H54 (cell line): ENCODE results near the gene CCDC12.

Experiments
- DNase-seq: peaks from one replicate; pipeline ENCODE4 v3.0.0; 2011; ENCODE audit warnings: low spot score, mixed read lengths; ENCODE audit not compliant: insufficient read length
- FAIRE-seq: peaks from 3 replicates; lab custom pipeline; 2011; peaks lifted over from hg19 to GRCh38; lab: Jason Lieb, UNC
- POLR2A ChIP-seq: IDR thresholded peaks from 2 replicates; pipeline ENCODE4 v1.6.1; 2011; ENCODE audit warnings: low read depth, mild to moderate bottlenecking, low read length

The CCDC12 gene

DNA sequence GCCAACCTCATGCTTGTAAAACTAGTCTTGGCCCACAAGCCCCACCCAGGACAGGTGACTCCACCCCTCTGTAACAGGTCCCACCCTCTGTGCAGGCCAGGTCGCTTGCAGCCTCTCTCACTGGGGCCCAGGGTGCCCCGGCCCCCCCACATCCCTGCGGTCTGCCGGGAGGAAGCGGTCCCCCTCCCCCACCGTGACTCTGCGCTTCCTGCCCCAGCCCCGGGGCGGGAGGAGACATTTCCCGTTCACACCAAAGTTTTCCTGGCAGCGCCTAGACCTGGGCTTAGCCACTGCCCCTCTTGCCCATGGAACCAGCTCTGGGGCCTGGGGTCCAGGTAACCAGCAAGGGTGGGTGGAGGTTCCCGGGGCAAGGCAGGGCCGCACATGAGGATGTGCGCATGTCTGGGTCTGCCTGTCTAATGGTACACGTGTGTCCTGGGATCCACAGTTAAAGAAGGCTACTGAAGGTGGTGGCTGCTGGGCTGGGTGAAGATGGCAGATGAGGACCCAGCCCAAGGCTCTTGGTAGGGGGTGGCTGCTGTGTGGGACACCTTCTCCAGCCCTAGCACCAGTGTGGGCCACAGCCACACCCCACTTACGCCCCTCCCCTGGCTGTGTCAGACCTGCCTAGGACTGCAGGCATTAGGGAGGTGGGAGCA is 11.3 kb upstream of the CCDC12 start:
- TF ChIP-seq POLR2A, result no peak
- DNase-seq (no peak), FAIRE-seq (no peak)

DNA sequence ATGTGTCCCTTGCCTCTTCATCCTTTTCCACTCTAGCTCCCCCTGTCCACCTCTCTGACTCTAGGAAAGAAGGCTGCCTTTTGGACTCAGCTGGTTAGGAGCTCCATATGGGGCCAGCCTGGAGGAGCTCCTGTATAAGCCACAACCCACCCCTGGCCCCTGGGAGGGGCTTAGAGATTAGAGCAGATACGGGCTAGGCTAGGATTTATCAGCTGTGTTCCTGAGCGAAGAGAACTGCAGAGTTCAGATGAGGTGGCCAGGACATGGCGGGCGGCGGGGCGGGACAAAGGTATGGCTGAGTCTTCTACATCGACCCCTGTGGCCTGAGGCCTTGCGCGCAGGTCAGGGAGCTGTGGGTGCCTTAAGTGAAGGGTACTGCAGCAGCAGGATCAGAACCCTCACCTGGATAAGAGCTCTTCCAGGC is 10.8 kb upstream of the CCDC12 start:
- DNase-seq (no peak), FAIRE-seq (no peak)
- no peak for TF ChIP-seq POLR2A

DNA sequence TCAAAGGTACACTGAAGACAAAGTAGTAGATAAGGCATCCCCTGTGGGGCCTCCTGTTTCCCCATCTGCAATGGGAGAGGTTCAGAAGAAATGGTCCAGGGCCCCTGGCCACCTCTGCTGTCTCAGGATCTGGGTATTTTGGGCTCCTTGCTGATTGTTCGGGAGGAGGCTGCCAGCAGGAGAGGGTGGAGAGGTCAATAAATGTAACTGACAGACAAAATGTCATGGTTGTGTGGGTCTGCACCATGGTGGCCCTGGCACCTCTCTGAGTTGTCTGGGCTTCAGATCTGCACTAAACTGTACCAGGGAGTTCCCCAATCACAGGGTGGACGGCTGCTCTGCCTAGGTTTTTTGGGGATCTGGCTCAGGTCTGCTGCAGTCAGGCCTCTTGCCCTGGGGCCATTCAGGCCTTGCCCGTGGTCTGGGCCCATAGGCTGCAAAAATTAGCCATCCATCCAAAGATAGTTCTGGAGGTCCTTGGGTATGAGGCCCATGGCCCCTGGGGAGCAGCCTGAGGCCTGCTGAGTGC is 10.3 kb upstream of the CCDC12 start:
- no peak for DNase-seq
- no peak for TF ChIP-seq POLR2A
- no peak for FAIRE-seq

DNA sequence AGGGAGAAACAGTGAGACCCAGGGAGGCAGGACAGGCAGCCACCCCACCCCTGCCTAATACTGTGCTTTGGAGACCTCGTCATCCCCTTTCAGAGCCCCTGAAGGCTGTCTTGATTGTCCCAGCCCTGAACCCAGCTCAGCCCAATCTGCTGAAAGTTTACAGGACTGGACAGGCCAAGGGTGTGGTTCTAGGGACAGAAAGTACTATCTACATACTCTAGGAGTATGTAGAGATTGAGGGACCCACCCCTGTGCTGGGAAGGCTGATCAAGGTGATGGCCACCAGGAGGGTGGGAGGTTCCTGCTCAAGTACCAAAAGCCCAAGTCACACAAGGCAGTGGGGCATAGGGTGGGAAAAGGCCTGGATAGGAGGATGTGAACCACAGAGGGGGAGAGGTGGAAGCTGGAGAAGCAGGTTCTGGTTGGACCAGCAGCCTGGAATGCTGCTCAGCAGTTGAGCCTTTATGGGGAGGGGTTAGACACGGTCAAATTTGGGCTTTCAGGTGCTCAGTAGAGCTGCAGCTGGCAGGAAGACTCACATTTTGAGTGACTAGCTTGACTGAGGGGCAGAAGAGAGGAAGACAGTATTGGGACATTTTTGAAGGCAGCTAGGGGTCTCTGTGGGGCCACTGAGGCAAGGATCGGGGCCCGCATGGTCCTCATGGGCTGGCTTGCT is 9.6 kb upstream of the CCDC12 start:
- no peak for DNase-seq
- FAIRE-seq, result no peak

DNA sequence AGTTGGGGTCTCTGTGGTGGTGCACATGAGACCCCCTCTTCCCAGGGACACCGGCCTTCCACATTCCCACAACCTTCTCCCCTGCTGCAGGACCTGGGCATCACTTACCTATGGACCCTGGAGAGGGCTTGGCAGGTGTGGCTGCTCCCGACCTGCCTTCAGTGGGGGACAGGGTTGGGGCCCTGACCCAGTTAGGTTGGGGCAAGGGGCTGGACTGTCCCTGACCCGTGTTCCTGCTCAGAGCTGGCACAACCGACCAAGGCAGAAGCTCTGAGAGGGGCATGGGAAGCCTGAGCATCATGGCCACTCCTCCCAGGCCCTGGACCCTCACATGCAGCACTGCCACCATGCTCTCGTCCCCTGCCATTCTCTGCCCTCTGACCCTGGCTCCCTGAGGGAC is 9.0 kb upstream of the CCDC12 start:
- FAIRE-seq (no peak), DNase-seq (no peak)
- no peak for TF ChIP-seq POLR2A

More for the DNA sequence above, 9.6 kb upstream of the CCDC12 start:
- no peak for TF ChIP-seq POLR2A

DNA sequence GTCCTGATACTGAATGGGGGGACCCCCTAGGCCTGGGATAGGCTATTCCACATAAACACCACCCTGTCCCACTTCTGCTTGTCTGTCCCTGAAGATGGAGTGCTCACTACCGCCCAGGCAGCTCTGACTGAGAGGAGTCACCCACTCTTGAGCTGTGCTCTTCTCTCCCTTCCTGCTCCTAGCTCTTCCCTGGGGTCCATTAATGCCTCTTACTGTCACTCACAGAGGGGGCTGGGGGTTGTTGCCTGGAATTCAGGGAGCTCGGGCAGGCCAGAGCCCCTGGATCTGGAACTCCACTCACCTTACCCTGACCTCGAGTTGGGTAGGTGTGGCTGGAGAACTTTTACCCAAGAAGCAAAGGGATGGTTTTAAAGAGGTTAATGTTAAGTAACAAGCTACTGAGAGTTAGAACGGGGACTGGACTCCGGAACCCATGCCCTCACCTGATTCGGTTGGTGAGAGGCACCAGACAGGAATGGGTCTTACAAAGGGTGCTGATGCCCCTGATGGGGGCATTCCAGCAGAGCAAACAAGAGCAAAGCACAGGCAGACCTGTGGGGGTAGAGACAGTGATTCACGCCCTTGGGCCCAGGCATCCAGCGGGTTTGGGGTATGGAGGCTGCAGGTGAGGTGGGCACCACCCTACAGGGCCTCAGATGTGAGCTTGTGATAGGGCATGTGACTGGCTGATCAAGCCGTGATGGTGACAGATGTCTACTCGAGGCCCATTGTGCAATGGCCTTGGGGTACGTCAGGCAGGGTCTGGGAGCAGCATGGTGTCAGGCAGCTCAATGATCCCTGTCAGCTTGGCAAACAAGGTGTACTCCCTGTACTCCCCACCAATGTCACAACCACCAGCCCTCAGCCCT is 8.3 kb upstream of the CCDC12 start:
- DNase-seq (no peak), FAIRE-seq (no peak)
- TF ChIP-seq POLR2A, result no peak

DNA sequence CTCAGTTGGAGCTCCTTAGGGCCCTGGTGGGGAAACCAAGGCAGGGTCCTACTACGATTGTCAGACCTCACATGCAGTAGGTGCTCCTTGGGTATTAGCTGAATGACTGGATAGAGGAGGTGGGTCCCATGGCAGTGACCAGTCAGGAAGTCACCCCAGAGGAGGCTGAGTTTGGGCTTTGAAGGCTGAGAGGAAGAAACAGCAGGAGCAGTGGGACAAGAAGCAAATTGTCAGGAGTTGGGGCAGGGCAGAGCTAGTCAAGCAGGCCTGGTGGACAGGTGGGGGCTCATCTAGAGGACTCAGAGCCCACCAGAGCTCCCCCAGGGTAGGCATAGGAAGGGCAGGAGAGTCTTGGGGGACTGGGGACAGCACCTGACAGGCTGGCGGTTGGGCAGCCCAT is 6.0 kb upstream of the CCDC12 start:
- TF ChIP-seq POLR2A, result no peak
- FAIRE-seq, result no peak
- DNase-seq, result no peak

DNA sequence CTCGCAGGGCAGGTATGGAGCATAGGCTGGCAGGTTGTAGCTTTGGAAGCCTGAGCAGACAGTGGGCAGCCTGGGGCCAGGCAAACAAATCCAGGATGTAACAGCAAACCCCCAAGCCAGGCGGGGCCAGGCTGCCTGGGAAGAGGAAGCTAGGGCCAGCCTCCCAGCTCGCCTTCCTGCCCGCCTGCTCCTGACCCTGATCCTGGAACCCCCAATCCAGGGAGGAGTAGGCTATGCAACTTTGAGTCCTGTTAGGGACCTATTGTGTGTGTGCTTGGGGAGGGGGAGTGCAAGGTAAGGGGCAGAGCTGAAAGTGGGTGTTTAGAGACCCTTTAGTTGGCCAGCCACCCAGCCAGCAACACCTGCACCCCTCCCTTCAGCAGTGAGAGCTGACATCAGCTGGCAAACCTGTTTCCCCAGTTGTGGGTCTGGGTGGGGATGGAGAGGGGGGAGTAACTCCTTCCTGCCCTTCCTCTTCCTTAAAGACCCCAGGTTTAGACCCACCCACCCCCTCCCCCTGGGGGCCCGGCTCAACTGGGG is 5.5 kb upstream of the CCDC12 start:
- no peak for FAIRE-seq
- DNase-seq, result no peak
- TF ChIP-seq POLR2A, result no peak

DNA sequence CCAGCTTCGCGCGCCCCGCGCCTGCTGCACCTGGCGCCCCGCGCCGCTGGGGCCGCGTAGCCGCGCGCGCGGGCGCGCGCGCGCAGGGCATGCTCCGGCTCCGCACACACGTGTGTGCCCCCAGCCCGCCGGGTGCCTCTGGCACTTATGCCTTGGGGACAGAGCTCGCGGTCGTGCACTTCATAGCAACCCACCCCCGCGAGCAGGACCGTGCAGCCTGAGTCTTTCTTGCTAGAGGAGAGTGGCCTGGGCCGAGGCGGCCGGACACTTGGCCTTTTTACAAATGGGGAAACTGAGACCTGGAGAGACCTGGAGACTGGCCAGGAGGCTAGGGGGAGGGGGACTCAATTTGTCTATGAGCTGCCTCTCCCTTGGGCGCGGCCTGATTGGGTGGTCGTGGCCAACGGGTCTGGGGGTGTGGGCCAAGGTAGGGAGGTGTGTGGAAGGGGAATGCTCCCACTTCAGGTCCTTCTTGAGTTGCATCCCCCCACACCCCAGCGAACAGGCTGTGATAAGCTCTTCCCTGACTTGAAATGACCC is 3.5 kb upstream of the CCDC12 start:
- DNase-seq (no peak), FAIRE-seq (no peak)
- TF ChIP-seq POLR2A, result no peak

DNA sequence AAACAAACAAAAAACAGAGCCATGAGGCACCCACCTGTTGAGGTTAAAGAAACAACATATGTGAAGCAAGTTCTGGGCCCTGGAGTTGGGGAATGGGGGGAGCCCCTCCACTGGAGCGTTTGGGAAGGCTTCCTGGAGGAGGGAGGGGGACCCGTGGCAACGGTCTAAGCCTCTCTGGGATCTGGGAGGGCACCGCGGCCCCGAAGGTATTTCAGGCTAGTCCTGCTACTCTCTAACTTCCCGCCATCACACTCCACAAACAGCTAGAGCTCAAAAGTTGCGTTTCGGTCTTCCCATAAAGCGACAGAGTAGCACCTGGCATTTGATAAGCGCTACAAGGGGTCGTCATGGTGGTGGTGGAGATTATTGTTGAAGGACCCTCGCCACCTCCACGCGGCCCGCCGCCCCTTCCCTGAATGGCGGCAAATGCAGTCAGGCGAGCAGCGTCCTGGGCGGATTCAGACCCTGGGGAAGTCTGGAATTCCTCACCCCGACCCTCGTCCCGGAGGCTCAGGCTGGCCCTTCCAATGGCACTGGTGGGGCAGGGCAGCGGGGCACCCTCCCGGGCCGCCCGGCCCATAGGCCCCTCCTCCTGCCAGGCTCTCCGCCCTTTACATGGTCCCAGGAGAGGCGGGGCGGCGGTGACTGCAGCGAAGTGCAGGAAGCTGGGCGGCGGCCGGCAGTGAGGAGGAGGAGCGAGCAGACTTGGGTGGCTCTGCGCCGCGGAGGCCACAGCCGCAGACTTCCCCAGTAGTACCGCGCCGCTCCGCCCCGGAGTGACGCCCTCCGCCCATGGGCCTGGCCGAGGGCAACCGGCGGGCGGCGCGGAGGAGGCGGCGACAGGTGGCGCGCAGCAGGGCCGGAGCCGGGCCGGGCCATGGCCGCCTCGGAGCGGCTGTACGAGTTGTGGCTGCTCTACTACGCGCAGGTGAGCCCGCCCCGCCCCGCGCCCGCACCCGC is 2.7 kb upstream of the CCDC12 start, which contains the start of gene NBEAL2:
NBEAL2 (plus strand) TSS at position 682 of the 960 bp plus-strand sequence; CDS start at position 878, 196 bp downstream.
- FAIRE-seq, result no peak
- DNase-seq, result peak; percentile 97
- TF ChIP-seq POLR2A, result peak; percentile 18; the same call in 1 of the 2 replicates

DNA sequence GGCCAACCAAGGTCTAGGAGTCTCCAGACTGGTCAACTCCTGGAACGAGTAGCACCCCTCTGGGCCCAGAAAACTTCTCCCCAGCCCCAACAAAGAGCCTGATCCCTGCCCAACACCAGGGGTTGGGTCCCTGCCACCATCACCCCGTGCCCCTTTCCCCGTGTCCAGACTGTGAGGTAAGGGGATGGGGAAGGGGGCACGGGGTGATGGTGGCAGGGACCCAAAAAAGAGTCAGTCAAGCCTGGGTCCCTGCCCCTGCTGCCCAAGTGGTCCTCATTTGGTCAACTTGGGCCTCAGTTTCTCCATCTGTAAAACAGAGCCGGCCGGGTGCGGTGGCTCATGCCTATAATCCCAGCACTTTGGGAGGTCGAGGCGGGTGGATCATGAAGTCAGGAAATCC is 1.8 kb upstream of the CCDC12 start:
- FAIRE-seq (no peak), DNase-seq (no peak)
- TF ChIP-seq POLR2A, result no peak

DNA sequence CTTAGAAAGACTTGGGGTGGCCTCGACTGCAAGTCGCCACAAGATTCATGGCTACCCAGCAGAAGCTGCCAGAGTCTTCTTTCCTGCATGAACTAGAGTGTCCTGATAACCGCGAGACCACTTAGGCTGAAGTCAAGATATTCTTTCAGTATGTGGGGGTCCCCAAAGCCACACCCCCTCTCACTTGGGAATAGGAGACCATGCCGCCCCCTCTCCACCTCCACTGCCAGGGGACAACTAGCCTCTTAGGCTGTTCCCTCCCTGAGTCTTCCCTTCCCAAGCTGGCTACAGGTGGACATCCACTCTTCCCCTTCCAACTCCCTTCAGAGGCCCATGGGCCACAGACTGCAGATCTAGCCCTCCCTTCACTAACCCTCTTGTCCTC is 1.3 kb upstream of the CCDC12 start:
- DNase-seq (no peak), FAIRE-seq (no peak)
- no peak for TF ChIP-seq POLR2A
